Uterus (tissue), 2 donors: ENCODE results near the gene PTPN11.

ENCODE experiments used
- POLR2A ChIP-seq, 2 donors: fragments of 450-650 bp; IDR thresholded peaks; one replicate each; pipeline ENCODE4 v1.6.1; 2016; ENCODE audit warnings: antibody characterized with exemption in 2 of 2, mild to moderate bottlenecking in 1 of 2, moderate library complexity in 1 of 2
- TF ChIP-seq, protein P1 (sequence below), 4 experiments: fragments of 200-600 bp in 2 of 4; fragments of 450-650 bp in 2 of 4; sonication (generic) in 2 of 4; IDR thresholded peaks; one replicate each; pipeline ENCODE4 v1.5.1; 2016 to 2019; ENCODE audit warnings: antibody characterized with exemption in 4 of 4, mild to moderate bottlenecking in 2 of 4, moderate library complexity in 1 of 4

DNA sequence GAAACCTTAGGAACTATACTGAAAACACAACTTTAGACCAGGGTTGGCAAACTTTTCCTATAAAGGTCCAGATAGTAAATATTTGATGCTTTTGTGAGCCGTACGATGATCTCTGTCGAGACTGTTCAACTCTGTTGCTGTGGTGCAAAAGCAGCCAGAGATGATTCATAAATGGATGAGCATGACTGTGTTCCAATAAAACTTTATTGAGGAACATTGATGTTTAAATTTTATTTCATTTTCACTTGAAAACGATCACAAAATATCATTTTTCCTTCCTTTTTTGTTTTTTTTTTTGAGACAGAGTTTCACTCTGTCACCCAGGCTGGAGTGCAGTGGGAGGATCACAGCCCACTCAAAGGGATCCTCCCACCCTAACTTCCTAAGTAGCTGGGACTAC lies 105.5 kb downstream of the PTPN11 start:
- TF ChIP-seq, protein P1, sequence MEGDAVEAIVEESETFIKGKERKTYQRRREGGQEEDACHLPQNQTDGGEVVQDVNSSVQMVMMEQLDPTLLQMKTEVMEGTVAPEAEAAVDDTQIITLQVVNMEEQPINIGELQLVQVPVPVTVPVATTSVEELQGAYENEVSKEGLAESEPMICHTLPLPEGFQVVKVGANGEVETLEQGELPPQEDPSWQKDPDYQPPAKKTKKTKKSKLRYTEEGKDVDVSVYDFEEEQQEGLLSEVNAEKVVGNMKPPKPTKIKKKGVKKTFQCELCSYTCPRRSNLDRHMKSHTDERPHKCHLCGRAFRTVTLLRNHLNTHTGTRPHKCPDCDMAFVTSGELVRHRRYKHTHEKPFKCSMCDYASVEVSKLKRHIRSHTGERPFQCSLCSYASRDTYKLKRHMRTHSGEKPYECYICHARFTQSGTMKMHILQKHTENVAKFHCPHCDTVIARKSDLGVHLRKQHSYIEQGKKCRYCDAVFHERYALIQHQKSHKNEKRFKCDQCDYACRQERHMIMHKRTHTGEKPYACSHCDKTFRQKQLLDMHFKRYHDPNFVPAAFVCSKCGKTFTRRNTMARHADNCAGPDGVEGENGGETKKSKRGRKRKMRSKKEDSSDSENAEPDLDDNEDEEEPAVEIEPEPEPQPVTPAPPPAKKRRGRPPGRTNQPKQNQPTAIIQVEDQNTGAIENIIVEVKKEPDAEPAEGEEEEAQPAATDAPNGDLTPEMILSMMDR (IDR thresholded peaks at IDR 0.05): no peak
- no peak for TF ChIP-seq POLR2A (IDR thresholded peaks at IDR 0.05)
